Ramos (cell line): ENCODE data around the gene TMEM231.
"Not testable (repeated sequence)": the region's sequence is repeated elsewhere in the genome, so short reads cannot be mapped to it uniquely, and the experiment has no call there.

ENCODE experiments used
- in situ Hi-C: fragments of 300-500 bp; cut with MboI; formaldehyde crosslinking; loops from one replicate; pipeline ENCODE4 v1.14.3; 2022; ENCODE audit warnings: low sequenced_read_pairs; ENCODE audit not compliant: unreplicated experiment

Gene TMEM231

GRCh38 chr16:75555707-75556430 is at the start of gene TMEM231:
TMEM231 (minus strand) TSS chr16:75556252; CDS start chr16:75556209, 43 bp downstream.
- in situ Hi-C loops, result no loop called here

DNA sequence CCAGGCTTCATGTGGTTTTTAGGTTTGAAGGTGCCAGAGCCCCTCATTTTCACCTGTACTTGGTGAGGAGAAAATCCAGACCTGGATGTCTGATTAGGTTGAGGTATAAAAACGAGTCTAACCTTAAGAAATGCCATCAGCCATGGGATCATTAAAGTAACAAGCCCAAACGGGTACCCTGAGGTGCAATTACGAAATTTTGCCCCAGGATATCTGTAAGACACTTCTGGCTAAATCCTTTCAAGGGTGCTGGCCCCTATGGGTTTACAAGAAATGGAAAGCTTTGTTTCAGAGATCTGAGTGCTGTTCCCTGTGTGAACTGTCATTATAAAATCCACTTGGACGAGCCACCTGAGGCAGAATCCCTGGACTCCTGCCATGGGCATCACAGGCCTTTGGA is 47.2 kb upstream of the TMEM231 start:
- in situ Hi-C loops, result no loop called here

DNA sequence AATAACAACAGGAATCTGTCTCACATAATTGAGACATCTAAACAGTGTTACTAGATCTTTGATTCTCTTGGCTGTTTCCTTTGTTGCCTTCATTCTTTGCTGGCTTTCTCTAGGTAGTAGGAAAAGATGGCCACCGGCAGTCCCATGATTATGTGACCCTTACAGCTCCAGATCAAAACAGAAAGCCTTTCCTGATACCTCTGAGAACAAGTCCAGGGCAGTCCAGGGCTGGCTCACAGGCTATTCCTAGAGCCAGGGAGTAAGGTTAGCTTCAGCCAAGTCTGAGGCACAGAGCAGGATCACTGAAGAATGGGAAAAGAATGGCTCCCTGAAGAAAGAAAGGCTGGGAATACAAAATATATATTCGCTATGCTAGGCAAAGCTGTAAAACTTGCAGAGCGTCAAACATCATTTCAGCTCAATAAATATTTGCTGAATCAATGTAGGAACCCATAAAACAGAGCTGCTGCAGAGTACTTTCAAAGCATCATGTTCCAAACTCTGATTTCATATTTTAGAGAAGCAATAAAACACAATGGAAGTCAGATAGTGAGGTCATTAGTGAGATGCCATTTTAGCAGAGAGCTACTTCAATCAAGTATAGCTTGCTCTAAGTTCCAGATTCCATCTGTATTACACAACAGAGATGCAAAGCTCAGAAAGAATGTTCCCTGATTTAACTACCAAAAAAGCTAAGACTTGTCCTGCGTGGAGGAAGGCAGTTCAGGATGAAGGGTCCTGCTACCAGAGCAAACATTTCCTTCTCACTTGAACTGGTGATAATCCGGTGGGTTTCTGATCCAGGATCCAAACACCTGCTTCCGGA is 43.6 kb upstream of the TMEM231 start:
- in situ Hi-C loops, result no loop called here

DNA sequence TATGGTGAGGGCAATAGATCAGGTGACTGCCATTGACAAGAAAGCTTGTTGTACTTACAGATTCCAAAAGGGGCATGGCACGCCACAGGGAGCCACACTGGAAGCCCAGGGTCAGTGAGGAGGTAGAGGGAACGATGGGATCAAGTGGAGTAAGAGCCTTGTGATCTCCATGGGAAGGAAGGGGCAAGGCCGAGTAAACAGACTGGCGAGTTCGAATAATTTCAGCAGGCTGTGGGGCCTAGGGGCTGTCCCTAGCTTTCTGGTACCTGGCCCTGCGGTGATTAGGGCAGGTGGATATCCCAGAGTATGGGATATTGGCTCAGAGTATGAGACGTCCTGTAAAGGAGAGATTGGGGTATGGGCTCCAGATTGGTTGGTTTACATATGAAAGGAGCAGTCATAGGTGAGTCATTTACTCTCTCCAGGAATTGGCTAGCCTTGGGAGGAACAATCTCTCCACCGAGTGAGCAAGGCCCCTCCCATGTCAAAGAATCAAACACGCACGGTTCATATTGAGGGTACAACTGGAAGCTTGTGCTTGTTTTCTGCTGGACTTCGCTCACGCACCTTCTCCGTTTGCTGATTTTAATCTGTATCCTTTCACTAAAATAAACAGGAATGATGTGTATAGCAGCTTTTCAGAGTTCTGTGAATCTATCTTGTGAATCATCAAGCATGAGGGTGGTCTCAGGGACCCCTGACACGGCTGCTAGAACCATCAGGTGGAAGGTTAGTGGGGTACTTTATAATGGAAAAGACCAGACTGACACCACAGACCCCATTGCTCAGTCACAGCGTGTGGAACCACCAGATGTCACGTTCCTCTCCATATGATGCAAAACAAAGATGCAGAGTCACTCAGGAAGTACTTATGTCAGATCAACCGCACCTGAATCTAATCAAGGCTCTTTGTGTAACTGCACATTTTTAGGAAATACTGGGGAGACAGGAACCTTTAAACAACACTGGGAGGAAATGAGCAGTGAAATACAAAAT is 38.1 kb upstream of the TMEM231 start:
- in situ Hi-C loops, result no loop called here

GRCh38 chr16:75593308-75593707 is 37.3 kb upstream of the TMEM231 start:
- in situ Hi-C loops, result no loop called here

- in situ Hi-C loops, result not testable (repeated sequence)
Observed at GRCh38 chr16:75591927-75592326, 35.9 kb upstream of the TMEM231 start.

DNA sequence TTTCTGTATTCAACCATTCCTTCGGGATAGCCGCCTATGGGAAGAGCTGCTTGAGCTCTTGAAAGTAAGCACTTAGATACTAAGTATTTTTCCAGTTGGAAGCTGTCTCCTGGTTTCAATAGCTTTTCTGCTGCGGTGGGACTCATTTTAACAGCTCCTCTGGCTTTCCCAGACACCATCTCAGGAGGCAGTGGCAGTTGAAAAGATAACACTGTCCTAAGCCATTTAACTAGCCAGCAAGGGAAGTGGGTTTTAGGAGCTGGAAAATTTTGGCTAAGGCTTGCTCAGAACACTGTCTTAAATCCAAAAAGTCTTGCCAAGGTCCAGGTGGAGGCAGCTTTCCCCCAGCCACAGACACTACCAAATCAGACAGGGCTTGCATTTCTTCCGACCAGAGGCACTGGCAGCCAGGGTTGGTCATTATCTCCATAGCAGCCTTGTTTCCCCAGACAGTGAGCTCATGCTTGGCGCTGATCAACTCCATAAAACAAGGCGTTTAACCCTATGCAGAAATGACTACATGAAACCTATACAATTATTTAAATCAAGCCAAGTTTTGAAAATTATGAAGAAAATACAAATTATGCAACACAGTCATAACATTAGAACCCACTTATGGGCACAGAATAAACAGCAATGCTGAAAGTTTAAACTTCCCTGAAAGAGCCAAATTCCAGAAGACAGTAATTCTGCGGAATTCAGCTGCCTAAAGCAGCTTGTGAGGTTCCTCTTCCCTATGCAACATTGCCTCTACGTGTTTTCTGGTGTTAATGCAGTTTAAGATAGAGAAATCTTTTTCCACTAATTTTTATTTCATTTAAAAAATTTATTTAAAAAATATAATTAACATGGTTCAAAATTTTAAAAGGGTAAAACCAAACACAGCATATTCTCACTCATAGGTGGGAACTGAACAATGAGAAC is 35.1 kb upstream of the TMEM231 start:
- in situ Hi-C loops, result no loop called here

DNA sequence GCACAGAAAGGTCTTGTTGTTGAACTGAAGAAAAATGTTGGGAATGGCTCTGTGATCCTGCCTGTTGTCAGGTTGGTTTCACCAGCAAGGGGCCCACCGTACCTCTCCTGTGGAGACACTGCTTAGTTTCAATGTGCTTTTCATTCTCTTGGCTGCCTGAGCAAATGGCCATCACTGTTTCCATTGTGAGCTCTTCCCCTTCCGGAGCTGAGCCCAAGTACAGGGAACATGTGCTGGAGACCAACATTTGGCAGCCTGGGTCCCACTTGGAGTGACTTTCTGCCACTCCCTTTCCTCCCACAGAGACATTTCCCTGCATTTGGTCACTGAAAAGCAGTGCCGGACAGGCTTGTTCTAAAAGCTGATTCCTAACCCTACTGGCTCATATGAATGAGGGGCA is 33.3 kb upstream of the TMEM231 start:
- in situ Hi-C loops, result no loop called here

DNA sequence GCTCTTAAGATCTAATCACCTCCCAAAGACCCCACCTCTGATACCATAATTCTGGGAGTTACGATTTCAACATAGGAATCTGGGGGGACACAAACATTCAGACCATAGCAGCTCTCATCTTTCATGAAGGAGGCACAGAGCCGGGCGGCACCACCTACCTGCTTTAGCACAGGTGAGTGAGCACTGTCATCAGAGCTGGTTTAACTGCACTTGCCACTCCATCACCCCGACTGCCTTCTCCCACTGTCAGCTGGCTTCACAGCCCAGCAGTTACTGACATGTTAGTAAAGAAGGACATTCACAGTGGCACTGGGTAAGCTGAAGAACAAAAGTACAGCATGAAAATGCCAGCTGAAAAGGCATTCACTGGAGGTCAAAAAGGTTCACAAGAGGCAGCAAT is 32.7 kb upstream of the TMEM231 start:
- in situ Hi-C loops, result no loop called here

DNA sequence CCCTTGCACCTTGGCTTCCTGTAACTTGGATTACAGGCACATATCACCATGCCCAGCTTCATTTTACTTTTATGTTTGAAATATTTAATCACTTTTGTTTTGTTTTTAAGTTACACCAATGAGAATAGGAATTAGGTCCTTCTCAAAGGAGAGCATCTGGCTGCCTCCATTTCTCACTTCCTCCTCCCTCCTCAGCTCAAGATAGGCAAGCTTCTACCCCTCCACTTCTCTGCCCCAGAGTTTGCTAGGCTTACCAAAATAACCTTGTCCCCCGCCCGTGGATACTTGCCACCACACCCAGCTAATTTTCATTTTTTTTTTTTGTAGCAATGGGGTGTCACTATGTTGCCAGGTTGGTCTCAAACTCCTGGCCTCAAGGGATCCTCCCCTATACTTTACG is 28.1 kb upstream of the TMEM231 start:
- in situ Hi-C loops, result no loop called here

- in situ Hi-C loops, result no loop called here
Observed at GRCh38 chr16:75579281-75579834, 23.3 kb upstream of the TMEM231 start.

DNA sequence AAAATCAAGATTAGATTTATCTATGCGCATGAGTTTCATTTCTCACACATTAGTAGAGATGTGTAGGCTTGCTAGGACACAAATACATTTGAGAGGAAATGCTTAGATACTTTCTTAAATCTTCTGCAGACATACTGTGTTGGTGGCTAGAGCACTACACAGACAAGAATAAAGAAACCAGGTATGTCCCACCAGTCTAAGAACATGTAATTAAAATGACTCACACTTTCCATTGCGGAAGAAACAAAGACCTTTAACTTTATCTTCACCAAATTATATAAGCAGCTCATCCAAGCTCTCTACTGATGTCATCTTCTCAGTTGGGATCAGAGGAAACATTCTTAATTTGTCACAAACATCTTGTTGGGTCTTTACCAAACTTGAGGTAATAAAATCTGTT is 22.7 kb upstream of the TMEM231 start:
- in situ Hi-C loops, result no loop called here

GRCh38 chr16:75578212-75578611 is 22.2 kb upstream of the TMEM231 start:
- in situ Hi-C loops, result no loop called here

DNA sequence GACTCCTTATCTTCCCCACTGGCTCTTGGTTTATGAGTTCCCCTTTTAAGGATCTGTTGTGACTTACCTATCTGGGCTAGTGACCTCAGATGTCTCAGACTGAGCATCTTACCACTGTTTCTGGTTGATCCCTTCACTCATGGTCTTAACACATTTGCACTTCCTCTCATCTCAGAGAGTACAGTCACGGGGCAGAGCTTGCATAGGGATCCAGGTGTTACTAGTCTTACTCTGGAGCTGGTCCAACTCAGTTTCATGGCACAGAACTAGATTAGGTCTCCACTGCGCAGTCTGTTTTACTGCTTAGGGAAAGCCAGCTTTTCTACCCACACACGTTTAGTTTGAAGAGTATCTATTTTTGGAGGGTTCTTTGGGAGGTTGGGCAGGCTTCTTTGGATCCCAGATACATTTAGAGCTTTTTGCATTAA is 20.3 kb upstream of the TMEM231 start:
- in situ Hi-C loops, result no loop called here

GRCh38 chr16:75575958-75576357 is 19.9 kb upstream of the TMEM231 start:
- in situ Hi-C loops, result no loop called here

GRCh38 chr16:75573955-75574354 is 17.9 kb upstream of the TMEM231 start:
- in situ Hi-C loops, result no loop called here

GRCh38 chr16:75572864-75573542 is 17.0 kb upstream of the TMEM231 start:
- in situ Hi-C loops, result no loop called here

DNA sequence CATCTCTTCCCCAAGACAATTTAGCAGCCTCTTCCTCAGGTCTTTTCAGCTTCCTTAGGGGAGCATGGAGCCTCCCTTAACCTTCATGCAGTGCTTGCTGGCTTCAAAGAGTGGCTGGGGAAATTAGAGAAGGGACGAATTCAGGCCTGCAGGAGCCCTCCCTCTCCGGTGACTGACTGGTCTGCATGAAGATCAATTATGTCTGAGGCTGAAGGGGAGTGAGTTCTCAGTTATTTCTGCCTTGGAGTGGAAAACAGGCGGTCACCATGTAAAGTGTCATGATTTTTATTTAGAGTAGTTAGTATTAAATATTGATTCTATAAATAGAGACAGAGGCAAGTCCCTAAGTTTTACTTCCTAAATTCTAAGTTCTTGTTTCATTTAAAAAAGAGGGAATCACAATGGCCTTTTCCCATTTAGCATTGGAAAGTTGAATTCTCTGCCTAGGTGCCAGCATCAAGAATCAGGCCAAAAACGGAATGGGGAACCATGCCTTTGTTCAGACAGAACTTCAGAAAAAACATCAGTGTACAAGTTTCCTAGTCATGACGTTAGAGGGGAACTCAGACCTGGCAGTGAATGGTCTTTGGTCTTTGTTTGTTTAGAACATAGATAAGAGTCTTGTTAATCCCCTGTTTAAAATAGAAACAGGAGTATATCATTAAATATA is 14.5 kb upstream of the TMEM231 start:
- in situ Hi-C loops, result no loop called here
